Measurements from ENCODE around the gene MRC1.

Gene MRC1

DNA sequence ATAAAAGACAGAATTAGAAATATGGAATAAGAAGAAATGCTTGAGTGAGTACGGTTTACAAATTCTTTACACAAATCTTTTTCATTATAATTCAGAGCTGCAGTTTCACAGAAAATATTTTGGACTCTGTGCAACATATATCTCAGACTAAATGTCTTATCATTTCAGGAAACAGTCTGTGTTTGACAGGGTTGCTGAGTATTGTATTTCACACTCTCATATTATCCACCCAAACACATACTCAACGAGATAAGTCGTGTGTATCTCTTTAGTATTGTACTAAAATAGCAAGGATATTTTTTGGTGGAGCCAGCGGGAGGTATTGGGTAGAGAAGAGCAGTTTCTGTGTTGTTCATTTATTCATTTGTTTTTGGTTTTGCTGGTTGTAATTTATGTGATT is 103.6 kb downstream of the MRC1 start:
- H3K4me3 ChIP-seq (ENCODE audit: low read depth, low read length), result no peak overlapping the region
- no peak for DNase-seq (ENCODE audit: low read depth)
- no peak for TF ChIP-seq MYC (IDR thresholded peaks at IDR 0.05; ENCODE audit: low read depth, low read length)
- TF ChIP-seq, protein P1, sequence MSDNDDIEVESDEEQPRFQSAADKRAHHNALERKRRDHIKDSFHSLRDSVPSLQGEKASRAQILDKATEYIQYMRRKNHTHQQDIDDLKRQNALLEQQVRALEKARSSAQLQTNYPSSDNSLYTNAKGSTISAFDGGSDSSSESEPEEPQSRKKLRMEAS (IDR thresholded peaks at IDR 0.05; ENCODE audit: low read depth, low read length), result no peak
- TF ChIP-seq, protein P2, sequence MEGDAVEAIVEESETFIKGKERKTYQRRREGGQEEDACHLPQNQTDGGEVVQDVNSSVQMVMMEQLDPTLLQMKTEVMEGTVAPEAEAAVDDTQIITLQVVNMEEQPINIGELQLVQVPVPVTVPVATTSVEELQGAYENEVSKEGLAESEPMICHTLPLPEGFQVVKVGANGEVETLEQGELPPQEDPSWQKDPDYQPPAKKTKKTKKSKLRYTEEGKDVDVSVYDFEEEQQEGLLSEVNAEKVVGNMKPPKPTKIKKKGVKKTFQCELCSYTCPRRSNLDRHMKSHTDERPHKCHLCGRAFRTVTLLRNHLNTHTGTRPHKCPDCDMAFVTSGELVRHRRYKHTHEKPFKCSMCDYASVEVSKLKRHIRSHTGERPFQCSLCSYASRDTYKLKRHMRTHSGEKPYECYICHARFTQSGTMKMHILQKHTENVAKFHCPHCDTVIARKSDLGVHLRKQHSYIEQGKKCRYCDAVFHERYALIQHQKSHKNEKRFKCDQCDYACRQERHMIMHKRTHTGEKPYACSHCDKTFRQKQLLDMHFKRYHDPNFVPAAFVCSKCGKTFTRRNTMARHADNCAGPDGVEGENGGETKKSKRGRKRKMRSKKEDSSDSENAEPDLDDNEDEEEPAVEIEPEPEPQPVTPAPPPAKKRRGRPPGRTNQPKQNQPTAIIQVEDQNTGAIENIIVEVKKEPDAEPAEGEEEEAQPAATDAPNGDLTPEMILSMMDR (IDR thresholded peaks at IDR 0.05; ENCODE audit: low read depth, low read length), result no peak
- TF ChIP-seq POLR2A (IDR thresholded peaks at IDR 0.05; ENCODE audit: extremely low read depth, insufficient read length), result no peak

DNA sequence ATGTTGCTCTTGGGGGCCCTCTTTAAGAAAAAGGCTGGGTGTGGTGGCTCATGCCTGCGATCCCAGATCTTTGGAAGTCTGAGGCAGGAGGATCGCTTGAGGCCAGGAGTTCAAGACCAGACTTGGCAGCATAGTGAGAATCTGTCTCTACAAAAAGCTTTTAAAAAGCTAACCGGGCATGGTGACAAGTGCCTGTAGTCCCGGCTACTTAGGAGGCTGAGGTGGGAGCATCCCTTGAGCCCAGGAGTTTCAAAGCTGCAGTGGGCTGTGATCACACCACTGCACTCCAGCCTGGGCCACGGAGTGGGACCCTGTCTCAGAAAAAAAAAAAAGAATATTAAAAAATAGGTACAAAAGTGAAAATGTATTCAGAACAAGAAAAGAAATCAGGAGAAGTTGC is 104.5 kb downstream of the MRC1 start:
- TF ChIP-seq, protein P2 (IDR thresholded peaks at IDR 0.05; ENCODE audit: low read depth, low read length), result no peak
- TF ChIP-seq POLR2A (IDR thresholded peaks at IDR 0.05; ENCODE audit: extremely low read depth, insufficient read length), result no peak
- no peak for DNase-seq (ENCODE audit: low read depth)
- no peak overlapping the region for H3K4me3 ChIP-seq (ENCODE audit: low read depth, low read length)

DNA sequence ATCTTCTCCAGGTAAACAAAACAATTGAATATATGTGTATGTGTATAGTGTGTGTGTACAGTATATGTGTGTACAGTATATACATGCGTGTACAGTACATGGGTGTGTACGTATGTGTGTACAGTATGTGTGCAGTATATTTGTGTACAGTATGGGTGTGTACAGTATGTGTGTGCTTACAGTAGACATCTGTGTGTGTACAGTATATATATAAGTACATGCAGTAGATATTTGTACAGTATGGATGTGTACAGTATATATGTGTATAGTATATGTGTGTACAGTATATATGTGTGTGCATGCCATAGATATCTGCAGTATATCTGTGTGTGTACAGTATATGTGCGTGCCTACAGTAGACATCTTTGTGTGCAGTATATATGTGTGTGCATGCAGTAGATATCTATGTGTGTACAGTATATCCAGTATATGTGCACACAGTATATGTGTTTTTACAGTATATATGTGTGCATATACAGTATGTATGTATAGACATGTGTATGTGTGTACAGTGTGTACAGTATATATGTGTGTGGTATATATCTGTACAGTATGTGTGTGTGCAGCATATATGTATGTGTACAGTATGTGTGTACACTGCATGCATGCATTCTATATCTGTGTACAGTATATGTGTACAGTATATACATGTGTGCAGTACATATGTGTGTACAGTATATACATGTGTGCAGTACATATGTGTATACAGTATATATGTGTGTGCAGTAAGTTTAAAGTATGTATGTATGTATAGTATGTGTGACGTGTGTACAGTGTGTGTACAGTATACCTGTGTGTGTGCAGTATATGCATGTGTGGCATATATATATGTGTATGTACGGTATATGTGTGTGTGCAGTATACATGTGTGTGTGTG is 105.3 kb downstream of the MRC1 start:
- H3K4me3 ChIP-seq (ENCODE audit: low read depth, low read length), result no peak overlapping the region
- DNase-seq (ENCODE audit: low read depth), result no peak
- TF ChIP-seq, protein P1 (IDR thresholded peaks at IDR 0.05; ENCODE audit: low read depth, low read length), result no peak
- no peak for TF ChIP-seq MYC (IDR thresholded peaks at IDR 0.05; ENCODE audit: low read depth, low read length)
- TF ChIP-seq, protein P2 (IDR thresholded peaks at IDR 0.05; ENCODE audit: low read depth, low read length), result no peak
- TF ChIP-seq POLR2A (IDR thresholded peaks at IDR 0.05; ENCODE audit: extremely low read depth, insufficient read length), result no peak

DNA sequence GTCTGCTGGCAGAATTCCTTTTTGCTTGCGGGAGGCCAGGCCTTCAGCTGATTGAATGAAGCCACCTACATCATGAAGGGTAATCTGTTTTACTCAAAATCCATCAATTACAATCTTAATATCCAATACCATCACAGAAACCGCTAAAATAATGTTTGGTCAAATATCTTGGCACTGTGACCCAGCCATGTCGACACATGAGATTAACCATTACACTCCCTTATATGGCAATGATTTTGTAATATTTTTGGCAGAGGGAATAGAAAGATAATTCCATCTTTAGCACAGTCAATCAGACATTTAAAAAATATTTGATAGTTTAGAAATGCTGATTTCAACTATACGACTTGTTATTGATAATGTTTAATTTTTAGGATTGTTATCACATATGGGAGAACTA is 106.0 kb downstream of the MRC1 start:
- no peak for DNase-seq (ENCODE audit: low read depth)
- no peak overlapping the region for H3K4me3 ChIP-seq (ENCODE audit: low read depth, low read length)
- TF ChIP-seq MYC (IDR thresholded peaks at IDR 0.05; ENCODE audit: low read depth, low read length), result no peak
- TF ChIP-seq, protein P1 (IDR thresholded peaks at IDR 0.05; ENCODE audit: low read depth, low read length), result no peak
- no peak for TF ChIP-seq POLR2A (IDR thresholded peaks at IDR 0.05; ENCODE audit: extremely low read depth, insufficient read length)
- TF ChIP-seq, protein P2 (IDR thresholded peaks at IDR 0.05; ENCODE audit: low read depth, low read length), result no peak

DNA sequence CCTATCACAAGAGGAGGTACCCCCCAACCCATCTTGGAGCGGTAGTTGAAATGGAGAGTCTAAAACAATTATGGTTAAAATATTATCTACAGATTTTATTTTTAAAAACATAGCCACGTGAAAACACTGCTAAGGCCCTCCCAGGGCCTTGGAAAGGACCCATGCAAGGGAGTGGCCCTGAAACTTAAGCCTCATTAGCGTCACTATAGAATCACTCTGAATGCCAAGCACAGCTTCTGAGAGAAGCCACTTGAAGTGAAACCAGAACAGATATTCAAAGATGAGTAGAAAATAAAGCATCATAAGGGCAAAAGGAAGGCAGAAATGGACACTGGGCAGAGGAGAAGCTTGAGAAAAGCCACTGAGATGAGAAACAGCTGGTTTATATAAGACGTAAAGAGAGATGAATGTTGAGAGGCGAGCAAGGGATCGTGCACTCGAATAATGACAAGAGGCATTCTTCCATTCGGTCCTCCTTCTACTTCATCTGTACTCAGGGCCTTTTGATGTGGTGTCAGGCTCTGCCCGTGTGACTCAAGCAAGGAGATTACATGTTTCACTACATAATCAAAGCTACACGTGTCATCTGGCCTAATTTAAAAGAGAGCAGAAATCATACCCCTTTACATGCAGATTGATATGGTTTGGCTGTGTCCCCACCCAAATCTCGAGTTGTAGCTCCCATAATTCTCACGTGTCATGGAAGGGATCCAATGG is 109.2 kb downstream of the MRC1 start:
- TF ChIP-seq, protein P2 (IDR thresholded peaks at IDR 0.05; ENCODE audit: low read depth, low read length), result no peak
- no peak for TF ChIP-seq MYC (IDR thresholded peaks at IDR 0.05; ENCODE audit: low read depth, low read length)
- TF ChIP-seq POLR2A (IDR thresholded peaks at IDR 0.05; ENCODE audit: extremely low read depth, insufficient read length), result no peak
- TF ChIP-seq, protein P1 (IDR thresholded peaks at IDR 0.05; ENCODE audit: low read depth, low read length), result no peak
- no peak for DNase-seq (ENCODE audit: low read depth)
- H3K4me3 ChIP-seq (ENCODE audit: low read depth, low read length), result no peak overlapping the region

Measured in NB4 (cell line).